HepG2 (cell line): ENCODE data around the gene COQ3. TPM values are rescaled to one million over a fixed set of nuclear protein-coding genes. Genes with fewer than 3 reads are reported as not detected.

Source experiments
- ARNT ChIP-seq: fragments of 450-650 bp; IDR thresholded peaks from 2 replicates; pipeline ENCODE4 v1.6.1; 2017
- ASH2L ChIP-seq: fragments of 300-600, 200-600 bp; sonication (generic); IDR thresholded peaks from 2 replicates; pipeline ENCODE4 v1.7.0; 2017; ENCODE audit warnings: low read depth, mild to moderate bottlenecking, moderate library complexity, mixed read lengths, low read length; ENCODE audit not compliant: insufficient read length
- EHMT2 ChIP-seq: fragments of 200-600 bp; sonication (generic); IDR thresholded peaks from 2 replicates; pipeline ENCODE4 v1.7.0; 2017; ENCODE audit warnings: antibody characterized with exemption, low read depth, low read length, borderline replicate concordance
- GLI4 ChIP-seq: sonication (generic); formaldehyde crosslinking; IDR thresholded peaks from 2 replicates; pipeline ENCODE4 v1.5.1; 2020; ENCODE audit warnings: missing genetic modification reagents, mild to moderate bottlenecking, moderate library complexity, borderline replicate concordance
- KDM5B ChIP-seq: sonication (generic); formaldehyde crosslinking; IDR thresholded peaks from 2 replicates; pipeline ENCODE4 v1.4.0; 2020; ENCODE audit warnings: missing genetic modification reagents, mild to moderate bottlenecking, borderline replicate concordance
- NFE2L1 ChIP-seq: sonication (generic); formaldehyde crosslinking; IDR thresholded peaks from 2 replicates; pipeline ENCODE4 v1.4.0; 2020; ENCODE audit warnings: missing genetic modification reagents, mild to moderate bottlenecking, borderline replicate concordance
- PAF1 ChIP-seq: IDR thresholded peaks from 2 replicates; pipeline ENCODE4 v1.6.1; 2016; ENCODE audit warnings: missing genetic modification reagents, missing compliant biosample characterization
- RXRB ChIP-seq: IDR thresholded peaks from 2 replicates; pipeline ENCODE4 v1.6.1; 2016; ENCODE audit warnings: borderline replicate concordance, missing genetic modification reagents, missing compliant biosample characterization
- SOX13 ChIP-seq, 3 experiments: fragments of 450-650 bp in 1 of 3; sonication (generic) in 1 of 3; formaldehyde crosslinking in 1 of 3; IDR thresholded peaks in 2 of 3; conservative IDR thresholded peaks in 1 of 3; 2 replicates each; pipeline versions ENCODE4 v1.5.0 to v1.6.1; 2016 to 2020; ENCODE audit warnings: antibody characterized with exemption in 1 of 3, mild to moderate bottlenecking in 1 of 3, missing compliant biosample characterization in 1 of 3, missing genetic modification reagents in 1 of 3, moderate library complexity in 1 of 3
- THAP9 ChIP-seq: sonication (generic); formaldehyde crosslinking; IDR thresholded peaks from 2 replicates; pipeline ENCODE4; 2020; ENCODE audit warnings: missing genetic modification reagents, mild to moderate bottlenecking, borderline replicate concordance
- TRIM24 ChIP-seq: sonication (generic); formaldehyde crosslinking; IDR thresholded peaks from 2 replicates; pipeline ENCODE4 v1.8.0; 2022; ENCODE audit warnings: mild to moderate bottlenecking, missing genetic modification reagents
- ZKSCAN5 ChIP-seq: sonication (generic); formaldehyde crosslinking; IDR thresholded peaks from 2 replicates; pipeline ENCODE4 v1.5.1; 2020; ENCODE audit warnings: mild to moderate bottlenecking, missing genetic modification reagents
- ZNF160 ChIP-seq: sonication (generic); formaldehyde crosslinking; IDR thresholded peaks from 2 replicates; pipeline ENCODE4 v1.8.0; 2022; ENCODE audit warnings: mild to moderate bottlenecking, inconsistent platforms, missing genetic modification reagents
- ZNF44 ChIP-seq: sonication (generic); formaldehyde crosslinking; IDR thresholded peaks from 2 replicates; pipeline ENCODE4 v1.5.1; 2020; ENCODE audit warnings: mild to moderate bottlenecking, missing genetic modification reagents
- polyA plus RNA-seq, 8 experiments: library from polyadenylated mRNA; depleted of rRNA in 3 of 8; stranded (reverse) in 7 of 8; unstranded in 1 of 8; fragments of >200 nt; fragmentation: Illumina TruSeq in 4 of 8; extraction: Trizol in 4 of 8; gene quantifications; 2 replicates each; pipeline versions ENCODE4 v1.2.1 to v1.2.3, GENCODE V29; 2011 to 2016; ENCODE audit warnings: low read depth in 4 of 8, missing spikeins in 1 of 8, mixed read lengths in 1 of 8; ENCODE audit not compliant: insufficient read depth in 1 of 8
- total RNA-seq, 5 experiments: library from RNA; depleted of rRNA; stranded (reverse); fragments of >200 nt; fragmentation: Illumina TruSeq; extraction: Trizol; gene quantifications; 2 replicates each; pipeline ENCODE4 v1.2.3, GENCODE V29; 2016; ENCODE audit warnings: low read depth in 1 of 5
- TF ChIP-seq, protein P1 (sequence below): sonication (generic); formaldehyde crosslinking; conservative IDR thresholded peaks from 2 replicates; pipeline ENCODE4 v1.4.0; 2020; ENCODE audit warnings: missing genetic modification reagents
- TF ChIP-seq, protein P2 (sequence below): sonication (generic); formaldehyde crosslinking; IDR thresholded peaks from 2 replicates; pipeline ENCODE4 v1.4.0; 2020; ENCODE audit warnings: missing genetic modification reagents
- TF ChIP-seq, protein P3 (sequence below): sonication (generic); formaldehyde crosslinking; IDR thresholded peaks from 2 replicates; pipeline ENCODE4 v1.4.0; 2020; ENCODE audit warnings: mild to moderate bottlenecking, missing genetic modification reagents
- TF ChIP-seq, protein P4 (sequence below): sonication (generic); formaldehyde crosslinking; IDR thresholded peaks from 2 replicates; pipeline ENCODE4 v1.8.0; 2022; ENCODE audit warnings: mild to moderate bottlenecking, missing genetic modification reagents

The COQ3 gene
- total and polyA plus RNA-seq, 2 of the 13 experiments (the other 11 are each of a cell fraction or from before 2014, with no cell fraction given) = 5.3 to 20.5 TPM

- TF ChIP-seq, protein P1, sequence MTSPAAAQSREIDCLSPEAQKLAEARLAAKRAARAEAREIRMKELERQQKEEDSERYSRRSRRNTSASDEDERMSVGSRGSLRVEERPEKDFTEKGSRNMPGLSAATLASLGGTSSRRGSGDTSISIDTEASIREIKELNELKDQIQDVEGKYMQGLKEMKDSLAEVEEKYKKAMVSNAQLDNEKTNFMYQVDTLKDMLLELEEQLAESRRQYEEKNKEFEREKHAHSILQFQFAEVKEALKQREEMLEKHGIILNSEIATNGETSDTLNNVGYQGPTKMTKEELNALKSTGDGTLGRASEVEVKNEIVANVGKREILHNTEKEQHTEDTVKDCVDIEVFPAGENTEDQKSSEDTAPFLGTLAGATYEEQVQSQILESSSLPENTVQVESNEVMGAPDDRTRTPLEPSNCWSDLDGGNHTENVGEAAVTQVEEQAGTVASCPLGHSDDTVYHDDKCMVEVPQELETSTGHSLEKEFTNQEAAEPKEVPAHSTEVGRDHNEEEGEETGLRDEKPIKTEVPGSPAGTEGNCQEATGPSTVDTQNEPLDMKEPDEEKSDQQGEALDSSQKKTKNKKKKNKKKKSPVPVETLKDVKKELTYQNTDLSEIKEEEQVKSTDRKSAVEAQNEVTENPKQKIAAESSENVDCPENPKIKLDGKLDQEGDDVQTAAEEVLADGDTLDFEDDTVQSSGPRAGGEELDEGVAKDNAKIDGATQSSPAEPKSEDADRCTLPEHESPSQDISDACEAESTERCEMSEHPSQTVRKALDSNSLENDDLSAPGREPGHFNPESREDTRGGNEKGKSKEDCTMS = no peak
- peak; percentile 61; the same call in 1 of the 2 replicates for TF ChIP-seq KDM5B (CRISPR knock-in tag)
- TF ChIP-seq ZNF160 (CRISPR knock-in tag) = peak; percentile 61; the same call in 1 of the 2 replicates
- TF ChIP-seq GLI4 (CRISPR knock-in tag) = no peak
- TF ChIP-seq, protein P2, sequence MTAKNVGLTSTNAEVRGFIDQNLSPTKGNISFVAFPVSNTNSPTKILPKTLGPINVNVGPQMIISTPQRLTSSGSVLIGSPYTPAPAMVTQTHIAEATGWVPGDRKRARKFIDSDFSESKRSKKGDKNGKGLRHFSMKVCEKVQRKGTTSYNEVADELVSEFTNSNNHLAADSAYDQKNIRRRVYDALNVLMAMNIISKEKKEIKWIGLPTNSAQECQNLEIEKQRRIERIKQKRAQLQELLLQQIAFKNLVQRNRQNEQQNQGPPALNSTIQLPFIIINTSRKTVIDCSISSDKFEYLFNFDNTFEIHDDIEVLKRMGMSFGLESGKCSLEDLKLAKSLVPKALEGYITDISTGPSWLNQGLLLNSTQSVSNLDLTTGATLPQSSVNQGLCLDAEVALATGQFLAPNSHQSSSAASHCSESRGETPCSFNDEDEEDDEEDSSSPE (CRISPR knock-in tag) = no peak
- no peak for TF ChIP-seq TRIM24
- TF ChIP-seq, protein P3, sequence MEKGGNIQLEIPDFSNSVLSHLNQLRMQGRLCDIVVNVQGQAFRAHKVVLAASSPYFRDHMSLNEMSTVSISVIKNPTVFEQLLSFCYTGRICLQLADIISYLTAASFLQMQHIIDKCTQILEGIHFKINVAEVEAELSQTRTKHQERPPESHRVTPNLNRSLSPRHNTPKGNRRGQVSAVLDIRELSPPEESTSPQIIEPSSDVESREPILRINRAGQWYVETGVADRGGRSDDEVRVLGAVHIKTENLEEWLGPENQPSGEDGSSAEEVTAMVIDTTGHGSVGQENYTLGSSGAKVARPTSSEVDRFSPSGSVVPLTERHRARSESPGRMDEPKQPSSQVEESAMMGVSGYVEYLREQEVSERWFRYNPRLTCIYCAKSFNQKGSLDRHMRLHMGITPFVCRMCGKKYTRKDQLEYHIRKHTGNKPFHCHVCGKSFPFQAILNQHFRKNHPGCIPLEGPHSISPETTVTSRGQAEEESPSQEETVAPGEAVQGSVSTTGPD (CRISPR knock-in tag) = no peak
- TF ChIP-seq EHMT2 = peak; percentile 65; the same call in 1 of the 2 replicates
- TF ChIP-seq PAF1 = no peak
- TF ChIP-seq THAP9 = peak; percentile 55; the same call in 1 of the 2 replicates
- TF ChIP-seq ASH2L = peak; percentile 91
- TF ChIP-seq, protein P4, sequence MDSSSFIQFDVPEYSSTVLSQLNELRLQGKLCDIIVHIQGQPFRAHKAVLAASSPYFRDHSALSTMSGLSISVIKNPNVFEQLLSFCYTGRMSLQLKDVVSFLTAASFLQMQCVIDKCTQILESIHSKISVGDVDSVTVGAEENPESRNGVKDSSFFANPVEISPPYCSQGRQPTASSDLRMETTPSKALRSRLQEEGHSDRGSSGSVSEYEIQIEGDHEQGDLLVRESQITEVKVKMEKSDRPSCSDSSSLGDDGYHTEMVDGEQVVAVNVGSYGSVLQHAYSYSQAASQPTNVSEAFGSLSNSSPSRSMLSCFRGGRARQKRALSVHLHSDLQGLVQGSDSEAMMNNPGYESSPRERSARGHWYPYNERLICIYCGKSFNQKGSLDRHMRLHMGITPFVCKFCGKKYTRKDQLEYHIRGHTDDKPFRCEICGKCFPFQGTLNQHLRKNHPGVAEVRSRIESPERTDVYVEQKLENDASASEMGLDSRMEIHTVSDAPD = no peak
- no peak for TF ChIP-seq NFE2L1 (CRISPR knock-in tag)
- no peak for TF ChIP-seq SOX13 (IDR thresholded peaks at IDR 0.05)
- TF ChIP-seq SOX13 (CRISPR knock-in tag; conservative IDR thresholded peaks at IDR 0.05 in 1 of 2, IDR thresholded peaks at IDR 0.05 in 1 of 2) = peak in 1 of 2 experiments; percentile 5; a peak in 1 of 4 replicates
- no peak for TF ChIP-seq RXRB
- no peak for TF ChIP-seq ZKSCAN5 (CRISPR knock-in tag)
- no peak for TF ChIP-seq ARNT
- TF ChIP-seq ZNF44 (CRISPR knock-in tag) = no peak
Measured at GRCh38 chr6:99393698-99394531, at the start of gene COQ3 (continued).
